NCI-H82 treated with DMSO at 0.1 percent for 48 hours (cell line): ENCODE results near the gene SLC1A4.
"Not testable (repeated sequence)": the region's sequence is repeated elsewhere in the genome, so short reads cannot be mapped to it uniquely, and the experiment has no call there.

ENCODE experiments used
- DNase-seq: peaks from one replicate; lab custom pipeline; 2025; ENCODE audit not compliant: unreplicated experiment; lab: John Stamatoyannopoulos, UW

Gene SLC1A4

GRCh38 chr2:64990876-64991275 lies 1.7 kb downstream of the SLC1A4 start:
- no peak for DNase-seq

GRCh38 chr2:64992218-64992617 lies 3.0 kb downstream of the SLC1A4 start:
- peak; percentile 63 for DNase-seq

- no peak for DNase-seq
These were observed 3.8 kb downstream of the SLC1A4 start for GRCh38 chr2:64992990-64993389.

GRCh38 chr2:64995041-64995440 lies 5.8 kb downstream of the SLC1A4 start:
- no peak for DNase-seq

- peak; percentile 51 for DNase-seq
These were observed 7.7 kb downstream of the SLC1A4 start for GRCh38 chr2:64996871-64997307.

- DNase-seq = no peak
These were observed 9.5 kb downstream of the SLC1A4 start for GRCh38 chr2:64998658-64999061.

GRCh38 chr2:64999754-65000153 lies 10.6 kb downstream of the SLC1A4 start:
- no peak for DNase-seq

GRCh38 chr2:65000644-65001043 lies 11.4 kb downstream of the SLC1A4 start:
- DNase-seq = no peak

GRCh38 chr2:65003037-65003436 lies 13.8 kb downstream of the SLC1A4 start:
- DNase-seq = no peak

GRCh38 chr2:65004232-65004631 lies 15.0 kb downstream of the SLC1A4 start:
- not testable (repeated sequence) for DNase-seq

- DNase-seq = no peak
These were observed 24.6 kb downstream of the SLC1A4 start for GRCh38 chr2:65013776-65014175.

- no peak for DNase-seq
These were observed 26.5 kb downstream of the SLC1A4 start for GRCh38 chr2:65015731-65016130.

- no peak for DNase-seq
These were observed 27.6 kb downstream of the SLC1A4 start for GRCh38 chr2:65016789-65017188.

- no peak for DNase-seq
These were observed 28.1 kb downstream of the SLC1A4 start for GRCh38 chr2:65017335-65017734.

- no peak for DNase-seq
These were observed 29.0 kb downstream of the SLC1A4 start for GRCh38 chr2:65018141-65018582.

- no peak for DNase-seq
These were observed 29.8 kb downstream of the SLC1A4 start for GRCh38 chr2:65019010-65019409.

GRCh38 chr2:65019675-65020195 lies 30.5 kb downstream of the SLC1A4 start:
- DNase-seq = no peak

- DNase-seq = not testable (repeated sequence)
These were observed 31.1 kb downstream of the SLC1A4 start for GRCh38 chr2:65020251-65020650.

- DNase-seq = no peak
These were observed 31.8 kb downstream of the SLC1A4 start for GRCh38 chr2:65020943-65021528.

- DNase-seq = no peak
These were observed 32.5 kb downstream of the SLC1A4 start for GRCh38 chr2:65021709-65022108.

- DNase-seq = no peak
These were observed 33.0 kb downstream of the SLC1A4 start for GRCh38 chr2:65022189-65022588.

GRCh38 chr2:65023742-65024141 lies 34.5 kb downstream of the SLC1A4 start:
- DNase-seq = no peak
